DMS79 treated with DMSO at 0.1 percent for 48 hours (cell line): ENCODE measurements around the gene LGI2.
A peak's percentile ranks its signal among the peaks of the same experiment; 100 is the strongest.
"Not testable (repeated sequence)": the region's sequence is repeated elsewhere in the genome, so short reads cannot be mapped to it uniquely, and the experiment has no call there.

Experiments used
- DNase-seq: peaks from one replicate; lab custom pipeline; 2025; lab: John Stamatoyannopoulos, UW

The LGI2 gene

DNA sequence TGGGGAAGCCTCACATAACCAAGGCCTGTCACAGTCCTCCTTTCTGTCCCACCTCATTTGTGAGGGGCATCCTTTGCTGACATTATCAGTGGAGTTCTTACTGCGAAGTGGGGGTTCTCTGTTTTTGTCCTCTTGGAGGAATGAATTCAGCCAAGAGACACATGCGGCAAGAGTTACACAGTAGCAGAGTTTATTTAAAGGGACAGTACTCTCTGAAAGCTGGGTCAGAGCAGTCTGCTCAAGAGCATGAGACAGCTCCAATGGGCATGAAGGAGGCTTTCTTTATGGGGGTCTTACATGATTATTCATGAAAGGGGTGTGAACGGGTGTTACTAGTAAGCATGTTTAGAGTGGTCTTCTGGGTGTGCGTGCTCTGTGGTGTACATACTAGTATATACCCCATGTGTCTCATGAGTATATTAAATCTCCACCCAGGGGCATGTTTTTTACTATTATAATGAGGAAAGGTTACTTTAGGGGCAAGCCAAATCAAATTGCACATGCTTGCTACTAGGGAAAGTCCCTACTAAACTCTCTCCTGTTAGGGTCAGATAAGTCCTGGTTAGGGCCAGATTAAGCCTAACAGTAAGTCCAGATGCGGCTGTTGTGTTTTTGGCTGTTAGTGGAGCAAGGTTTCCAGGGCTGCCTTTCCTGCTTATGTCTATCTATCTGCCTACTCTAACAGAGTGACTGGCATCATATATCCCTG, 19.8 kb upstream of the LGI2 start:
- no peak for DNase-seq

DNA sequence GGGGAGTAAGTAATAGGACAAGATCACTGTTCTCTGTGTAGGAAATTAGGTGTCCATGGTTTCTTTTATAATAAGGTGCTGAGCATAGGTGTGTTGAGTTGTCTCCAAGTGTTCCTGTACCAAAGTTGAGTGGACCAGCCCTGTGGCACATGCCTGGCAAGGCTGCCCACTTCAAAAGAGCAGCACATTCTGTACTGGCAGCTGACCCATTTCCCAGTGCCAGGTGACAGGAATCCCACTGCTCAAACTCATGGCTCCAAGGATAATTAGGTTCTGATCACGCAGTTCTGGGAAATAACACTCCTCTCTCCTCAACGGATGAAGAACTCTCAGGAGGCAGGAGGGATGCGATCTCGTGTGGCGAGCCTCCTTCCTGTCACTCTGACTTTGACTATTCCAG, 12.8 kb upstream of the LGI2 start:
- DNase-seq = no peak

DNA sequence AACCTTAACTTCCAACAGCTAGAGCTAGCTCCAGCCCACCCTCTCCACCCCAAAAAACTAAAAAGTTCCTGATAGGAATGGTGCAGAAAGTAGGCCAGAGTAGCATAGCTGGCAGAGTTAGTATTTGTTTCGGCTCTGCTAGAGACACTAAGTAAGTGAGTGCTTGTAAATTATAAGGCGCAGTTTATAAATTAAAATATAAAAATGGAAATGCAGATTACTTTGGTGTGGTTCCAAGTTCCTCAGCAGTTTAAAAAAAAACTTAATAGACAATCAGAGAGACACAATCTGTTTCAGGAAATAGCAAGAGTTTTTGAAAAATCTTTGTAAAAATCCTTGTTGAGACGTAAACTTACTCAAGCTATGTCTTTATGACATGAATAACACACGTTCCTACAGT, 2.8 kb upstream of the LGI2 start:
- no peak for DNase-seq

DNA sequence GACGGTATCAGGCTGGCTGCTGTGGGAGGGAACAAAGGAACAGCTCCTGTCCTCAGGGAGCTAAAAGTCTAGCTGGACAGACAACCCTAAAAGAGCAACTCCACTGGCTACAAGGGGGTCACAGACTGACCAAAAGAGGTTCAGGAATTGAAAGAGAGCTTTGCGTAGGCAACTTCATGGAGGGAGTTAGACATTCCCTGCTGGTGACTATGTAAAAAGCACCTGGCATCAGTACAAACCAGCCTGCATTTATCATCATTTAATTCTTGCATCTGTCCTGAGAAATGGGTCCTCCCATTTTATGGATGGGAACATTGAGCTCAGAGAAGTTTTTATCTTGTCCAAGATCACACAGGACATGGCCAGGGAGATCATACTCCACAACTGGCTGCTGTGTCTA, 1.4 kb upstream of the LGI2 start:
- DNase-seq = no peak

DNA sequence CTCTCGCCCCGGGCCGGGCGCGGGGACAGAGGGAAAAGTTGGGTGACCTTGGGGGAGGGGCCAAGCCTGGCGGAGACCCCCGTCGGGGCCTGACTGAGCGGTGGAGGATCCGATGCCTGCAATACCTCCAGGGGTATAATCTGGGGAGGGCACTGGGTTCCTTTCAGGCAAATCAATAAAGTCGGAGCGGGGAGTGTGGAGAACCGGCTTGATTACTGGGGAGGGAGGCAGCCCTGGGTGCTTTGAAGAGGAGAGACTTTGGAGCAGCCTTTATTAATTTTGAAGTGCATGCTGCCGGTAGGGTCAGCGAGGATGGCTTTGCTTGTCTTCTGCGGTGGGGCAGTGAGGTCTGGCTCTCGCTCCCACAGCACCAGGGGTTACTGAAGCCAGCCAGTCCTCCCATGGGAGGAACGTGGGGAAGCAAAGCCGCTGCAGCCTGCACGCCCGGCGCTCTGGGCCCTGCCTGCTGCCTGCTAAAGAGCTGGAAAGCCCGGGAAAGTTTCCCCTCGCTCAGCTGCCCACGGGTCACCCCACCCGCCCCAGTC, 403 bp upstream of the LGI2 start:
- peak; percentile 15 for DNase-seq

DNA sequence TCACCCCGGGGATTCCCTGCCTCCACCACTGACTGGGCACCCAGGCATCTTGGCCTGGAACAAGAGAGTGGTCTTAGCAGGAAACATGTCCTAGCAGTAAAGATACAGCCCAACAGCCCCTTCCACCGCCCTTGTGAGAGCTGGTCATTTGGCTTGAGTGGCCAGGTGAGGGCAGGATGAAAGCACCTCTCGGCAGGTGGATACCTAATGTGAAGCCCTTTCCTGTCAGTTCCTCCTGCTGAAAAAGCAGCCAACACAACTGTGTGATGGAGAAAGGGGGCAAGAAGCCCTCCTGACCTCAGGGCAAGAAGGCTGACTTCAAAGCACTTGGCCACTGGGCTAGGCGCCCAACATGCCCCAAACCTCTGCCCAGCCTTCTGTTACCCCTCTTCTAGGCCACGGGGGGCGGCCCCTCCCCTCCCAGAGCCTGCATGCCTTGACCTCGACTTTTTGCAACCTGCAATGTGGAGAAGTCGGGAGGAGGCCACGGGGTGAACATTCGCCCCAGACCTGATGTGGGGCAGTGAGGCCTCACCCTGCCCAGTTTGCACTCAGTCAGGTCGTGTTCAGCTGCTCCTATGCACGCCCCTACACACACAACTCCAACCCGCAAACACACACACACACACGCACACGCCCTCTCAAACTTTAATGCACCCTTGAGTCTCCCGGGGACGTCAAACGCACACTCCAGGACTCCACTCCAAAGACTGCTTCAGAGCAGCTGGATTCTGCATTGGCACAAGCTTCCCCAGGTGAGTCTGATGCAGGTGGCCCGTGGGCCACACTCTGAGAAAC, 1.1 kb downstream of the LGI2 start:
- DNase-seq = peak; percentile 18

DNA sequence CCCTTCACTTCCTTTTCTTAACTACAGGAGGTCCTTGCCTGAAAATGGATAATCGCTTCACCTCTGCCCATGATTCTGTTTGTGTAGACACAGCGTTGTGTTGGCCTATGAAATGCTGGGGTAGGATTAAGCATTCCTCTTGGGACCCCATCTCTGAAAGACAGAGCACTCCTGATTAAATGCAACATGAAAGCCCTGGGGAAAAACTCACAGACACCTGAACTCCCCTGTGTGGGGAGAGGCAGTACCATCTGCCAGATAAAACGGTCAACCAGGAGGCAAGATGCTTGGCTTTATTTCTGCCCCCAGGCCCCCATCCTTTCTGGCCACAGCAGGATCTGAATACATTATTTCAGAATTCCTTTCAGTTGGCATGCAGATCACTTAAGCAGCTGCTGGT, 1.9 kb downstream of the LGI2 start:
- peak; percentile 11 for DNase-seq

DNA sequence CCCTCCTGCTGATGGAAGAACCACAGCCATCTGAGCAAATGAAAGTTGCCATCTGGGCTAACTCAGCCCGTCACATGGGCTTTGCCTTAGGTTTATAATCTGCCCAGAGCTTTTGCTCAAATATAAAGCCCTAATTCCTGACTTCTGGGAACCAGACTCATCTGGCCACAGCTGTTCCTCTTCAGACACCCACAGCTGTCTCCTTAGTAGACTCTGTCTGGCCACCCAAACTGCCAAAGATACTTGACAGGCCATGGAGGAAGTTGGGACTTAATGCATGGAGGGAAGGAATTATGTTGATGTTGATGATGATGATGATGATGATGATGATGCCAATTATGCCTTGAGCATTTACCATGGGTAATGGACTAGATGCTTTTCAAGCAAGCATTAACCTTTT, 8.0 kb downstream of the LGI2 start:
- DNase-seq = no peak

DNA sequence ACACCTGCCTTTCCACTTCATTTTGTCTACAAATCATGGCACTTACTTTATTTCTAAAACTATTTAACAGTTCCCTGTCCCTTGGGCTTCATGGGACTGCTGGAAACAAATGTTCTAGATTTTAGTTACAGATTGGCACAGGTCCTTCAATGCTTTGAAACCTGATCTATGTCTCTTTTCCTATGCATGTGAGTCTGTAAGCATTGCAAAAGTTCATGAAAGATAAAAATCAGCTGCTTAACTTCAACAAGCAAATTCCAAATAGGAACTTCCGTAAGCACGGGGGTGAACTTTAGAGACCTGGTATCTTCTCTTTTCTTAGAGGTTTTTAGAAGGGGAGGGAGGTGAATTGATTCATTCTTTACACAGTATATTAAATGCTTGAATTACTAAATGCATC, 9.5 kb downstream of the LGI2 start:
- no peak for DNase-seq

DNA sequence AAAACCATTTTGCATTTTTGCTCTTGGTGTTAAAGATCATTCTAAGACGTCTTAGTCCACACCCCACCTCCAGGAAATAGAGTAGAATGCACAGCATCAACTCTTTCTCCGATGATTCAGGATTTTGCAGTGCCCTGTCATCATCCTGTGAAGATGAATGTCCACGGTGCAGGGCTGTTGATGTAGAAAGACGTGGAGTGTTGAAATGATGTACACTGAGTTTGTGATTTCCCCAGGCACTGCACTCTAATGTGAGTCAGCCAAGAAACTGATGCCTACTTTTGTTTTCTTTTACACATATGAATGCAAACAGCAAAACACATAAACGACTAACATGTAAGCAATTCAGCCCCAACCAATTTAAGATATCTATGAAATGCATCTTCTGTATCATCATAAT, 10.5 kb downstream of the LGI2 start:
- DNase-seq = no peak

DNA sequence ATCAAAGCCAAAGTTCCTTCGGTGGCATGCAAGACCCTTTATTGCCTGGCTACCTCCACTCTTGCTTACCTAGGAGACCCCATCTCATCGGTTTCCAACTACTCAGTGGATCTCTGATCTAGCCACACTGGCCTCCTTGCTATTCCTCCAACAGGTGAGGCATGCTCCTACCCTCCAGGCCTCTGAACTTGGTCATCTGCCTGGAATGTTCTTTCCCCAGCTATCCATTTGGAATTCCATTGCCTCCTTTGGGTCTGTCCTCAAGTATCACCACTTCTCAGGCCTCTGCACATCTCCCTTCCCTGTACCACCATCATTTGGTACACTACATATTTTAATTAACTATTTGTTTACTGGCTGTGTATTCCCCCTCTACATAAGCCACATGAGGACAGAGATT, 11.2 kb downstream of the LGI2 start:
- no peak for DNase-seq

DNA sequence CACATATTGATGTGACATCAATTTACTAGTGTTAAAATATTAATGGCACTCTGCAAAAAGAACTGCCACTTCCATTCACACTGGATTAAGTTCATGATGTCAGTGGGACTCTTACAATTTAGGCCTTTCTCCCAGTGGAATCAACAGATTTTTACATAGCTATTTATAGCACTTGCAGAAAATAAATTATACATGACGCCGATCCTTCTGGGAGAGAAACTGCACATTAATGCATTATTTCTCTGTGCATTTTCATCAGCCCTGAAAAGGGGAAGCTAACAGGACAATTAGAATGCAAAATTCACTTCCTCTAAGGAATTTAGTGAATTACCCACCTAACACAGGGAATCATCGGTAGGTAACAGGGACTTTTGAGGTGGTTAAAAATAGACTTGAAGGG, 15.7 kb downstream of the LGI2 start:
- DNase-seq = no peak

DNA sequence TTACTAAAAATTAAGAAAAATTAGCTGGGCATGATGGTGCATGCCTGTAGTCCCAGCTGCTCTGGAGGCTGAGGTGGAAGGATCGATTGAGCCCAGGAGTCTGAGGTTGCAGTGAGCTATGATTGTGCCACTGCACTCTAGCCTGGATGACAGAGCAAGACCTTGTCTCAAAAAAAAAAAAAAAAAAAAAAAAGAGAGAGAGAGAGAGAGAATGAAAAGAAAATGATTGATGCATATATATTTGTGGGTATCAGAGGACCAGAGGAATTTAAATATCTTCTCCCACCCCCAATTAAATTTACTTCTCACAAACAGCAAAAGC, 16.1 kb downstream of the LGI2 start:
- not testable (repeated sequence) for DNase-seq

DNA sequence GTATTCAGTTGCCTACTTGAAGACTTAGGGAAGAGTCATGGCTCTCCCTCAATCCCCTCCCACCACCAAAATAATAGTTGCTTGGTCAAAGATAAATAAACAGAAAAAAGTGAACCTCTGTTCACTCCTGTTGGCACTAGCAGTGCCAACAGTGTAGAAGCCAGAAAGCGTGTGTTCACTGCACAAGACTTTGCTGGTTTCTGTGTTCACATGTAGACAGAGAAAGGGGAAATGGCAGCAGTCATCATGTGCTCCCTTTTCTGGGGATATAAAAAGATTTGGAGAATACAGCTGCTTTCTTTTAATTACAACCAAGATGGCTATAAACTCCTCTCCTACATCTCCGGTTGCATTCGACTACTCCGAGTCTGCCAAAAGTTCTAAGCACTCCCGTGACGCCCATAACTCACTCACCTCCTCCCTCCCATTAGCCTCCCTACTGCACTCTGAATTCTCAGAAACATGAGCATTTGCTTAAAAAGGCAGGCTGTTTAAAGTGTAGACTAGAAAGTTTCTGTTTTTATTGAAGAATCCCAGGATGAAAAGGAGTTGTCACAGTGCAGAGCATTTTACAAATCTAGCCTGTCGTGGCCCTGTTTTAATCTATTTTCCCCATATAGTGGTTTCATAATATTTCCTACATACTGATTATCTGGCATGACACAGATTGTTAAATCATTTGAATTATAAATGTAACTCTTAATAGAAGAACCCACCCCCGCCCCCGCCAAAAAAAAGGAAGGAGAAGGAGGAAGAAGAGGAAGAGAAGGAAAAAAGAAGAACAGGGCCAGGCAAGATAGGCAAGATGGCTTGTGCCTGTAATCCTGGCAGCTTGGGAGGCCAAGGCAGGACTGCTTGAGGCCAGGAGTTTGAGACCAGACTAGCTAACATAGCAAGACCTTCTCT, 16.7 kb downstream of the LGI2 start:
- no peak for DNase-seq

DNA sequence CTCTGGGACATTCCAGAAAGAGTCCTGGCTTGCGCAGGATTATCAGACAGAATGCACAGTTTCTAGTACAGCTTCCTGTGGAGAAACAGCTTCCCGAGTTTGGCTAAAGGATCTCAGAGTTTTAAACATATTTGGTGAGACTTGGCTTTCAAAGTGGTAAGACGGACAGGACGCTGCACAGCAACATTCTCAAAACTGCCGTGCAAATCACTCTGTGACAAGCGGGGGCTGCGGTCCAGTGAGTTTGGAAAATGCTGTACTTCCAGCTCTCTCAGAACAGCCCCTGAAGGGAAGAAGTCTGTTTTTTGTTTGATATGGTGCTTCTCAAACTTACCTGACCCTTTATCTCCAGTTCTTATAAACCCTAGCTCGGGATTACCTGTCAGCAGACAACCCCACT, 18.1 kb downstream of the LGI2 start:
- DNase-seq = no peak

DNA sequence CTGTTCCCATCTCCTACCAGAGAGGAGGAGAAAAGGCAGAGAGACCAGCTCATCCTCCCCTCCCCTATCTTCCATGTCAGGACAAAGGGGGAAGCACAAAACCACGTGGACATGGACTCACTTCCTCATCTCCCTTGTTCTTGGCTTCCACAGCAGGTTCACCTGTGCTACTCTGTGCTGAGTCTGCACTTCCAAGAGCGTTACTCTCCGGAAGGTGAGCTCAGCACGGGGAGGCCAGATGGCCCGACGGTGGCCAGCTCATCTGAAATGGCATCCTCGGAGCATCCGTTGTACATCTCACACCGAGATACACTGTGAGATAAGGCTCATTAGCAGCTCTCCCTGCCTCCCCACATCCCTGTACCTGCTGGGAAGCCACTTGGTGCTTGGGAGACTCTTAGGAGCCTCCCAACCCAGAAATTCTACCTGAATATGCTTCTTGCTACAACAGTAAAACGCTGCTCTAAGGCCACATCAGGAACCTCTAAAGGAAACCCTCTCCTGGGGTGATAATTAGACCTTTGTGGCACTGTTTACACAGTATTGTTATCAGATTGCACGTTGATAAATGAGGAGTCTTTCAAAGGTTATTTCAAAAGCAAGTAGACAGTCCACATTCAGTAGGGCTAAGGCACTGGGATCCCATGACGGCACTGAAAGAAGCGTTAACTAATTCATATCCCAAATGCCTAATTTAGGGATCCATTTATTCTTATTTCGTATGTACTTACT, 19.4 kb downstream of the LGI2 start:
- no peak for DNase-seq

DNA sequence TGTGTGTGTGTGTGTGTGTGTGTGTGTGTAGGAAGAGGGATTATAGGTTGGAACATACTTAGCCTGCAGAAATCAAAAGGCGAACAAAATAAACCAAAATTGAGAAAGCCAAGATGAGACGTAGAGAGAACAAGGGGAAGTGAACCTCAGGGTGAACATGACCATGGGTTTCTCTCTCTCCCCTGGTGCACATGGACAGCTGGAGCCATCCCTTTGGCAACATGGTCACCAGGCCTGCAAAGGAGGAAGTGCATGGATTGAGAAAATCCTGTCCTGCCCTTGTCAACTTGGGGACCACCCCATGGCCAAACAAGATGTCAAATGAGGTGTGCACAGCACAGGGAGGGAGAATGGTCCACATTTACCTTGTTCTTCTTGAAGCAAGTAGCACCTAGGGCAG, 23.1 kb downstream of the LGI2 start:
- no peak for DNase-seq

DNA sequence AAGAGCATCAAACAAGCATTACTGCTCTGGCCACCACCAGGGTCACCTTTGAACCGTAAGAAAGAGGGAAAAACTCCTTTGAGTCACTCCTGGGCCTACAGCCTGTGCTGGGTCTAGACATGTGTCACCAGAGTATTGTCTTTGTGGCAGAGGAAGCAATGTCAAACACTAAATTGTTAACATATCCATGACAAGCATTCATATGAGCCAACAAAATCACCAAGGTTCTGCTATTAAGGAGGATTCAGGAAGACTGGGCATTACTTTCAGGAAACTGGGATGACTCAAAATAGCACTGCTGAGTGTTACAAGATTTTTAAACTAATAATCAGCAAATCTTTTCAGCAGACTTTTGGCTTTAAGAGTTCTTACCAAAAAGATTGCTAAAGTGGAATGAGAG, 28.1 kb downstream of the LGI2 start:
- no peak for DNase-seq

DNA sequence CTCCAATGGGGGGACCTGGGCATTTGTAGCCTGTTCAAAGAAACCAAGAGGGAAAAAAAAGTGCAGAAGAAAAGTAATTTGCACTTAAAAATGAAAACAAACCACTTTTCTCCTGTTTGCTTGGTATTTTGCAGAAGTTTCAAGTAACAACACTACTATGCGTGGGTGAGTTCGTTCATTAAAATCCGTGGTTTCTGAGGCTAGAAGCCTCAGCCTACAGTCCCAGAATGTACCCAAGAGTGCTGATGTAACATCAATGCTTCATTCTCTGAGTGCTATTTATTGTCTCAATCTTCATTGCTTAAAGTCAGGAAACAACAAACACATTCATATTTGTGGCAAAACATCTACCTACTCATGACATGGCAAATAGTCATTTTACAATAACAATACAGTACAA, 29.2 kb downstream of the LGI2 start:
- DNase-seq = no peak

DNA sequence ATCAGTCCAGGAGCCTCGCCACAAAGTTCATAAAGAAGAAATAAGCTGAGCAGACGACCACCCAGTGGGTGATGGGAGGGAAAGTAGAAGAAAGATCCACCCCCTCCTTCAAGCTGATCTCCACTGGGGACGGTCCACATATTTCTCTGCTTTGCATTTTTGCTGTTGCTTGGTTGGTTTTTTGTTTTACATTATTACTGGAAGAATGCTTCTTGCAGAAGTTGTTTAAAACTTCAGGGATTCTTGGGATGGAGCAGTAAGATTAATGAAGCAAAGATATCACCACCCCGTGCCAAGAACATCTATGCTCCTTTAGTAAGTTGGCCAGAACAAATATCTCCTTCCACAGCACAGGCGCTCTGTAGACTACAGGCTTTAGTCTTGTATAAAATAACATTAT, 30.1 kb downstream of the LGI2 start:
- no peak for DNase-seq

DNA sequence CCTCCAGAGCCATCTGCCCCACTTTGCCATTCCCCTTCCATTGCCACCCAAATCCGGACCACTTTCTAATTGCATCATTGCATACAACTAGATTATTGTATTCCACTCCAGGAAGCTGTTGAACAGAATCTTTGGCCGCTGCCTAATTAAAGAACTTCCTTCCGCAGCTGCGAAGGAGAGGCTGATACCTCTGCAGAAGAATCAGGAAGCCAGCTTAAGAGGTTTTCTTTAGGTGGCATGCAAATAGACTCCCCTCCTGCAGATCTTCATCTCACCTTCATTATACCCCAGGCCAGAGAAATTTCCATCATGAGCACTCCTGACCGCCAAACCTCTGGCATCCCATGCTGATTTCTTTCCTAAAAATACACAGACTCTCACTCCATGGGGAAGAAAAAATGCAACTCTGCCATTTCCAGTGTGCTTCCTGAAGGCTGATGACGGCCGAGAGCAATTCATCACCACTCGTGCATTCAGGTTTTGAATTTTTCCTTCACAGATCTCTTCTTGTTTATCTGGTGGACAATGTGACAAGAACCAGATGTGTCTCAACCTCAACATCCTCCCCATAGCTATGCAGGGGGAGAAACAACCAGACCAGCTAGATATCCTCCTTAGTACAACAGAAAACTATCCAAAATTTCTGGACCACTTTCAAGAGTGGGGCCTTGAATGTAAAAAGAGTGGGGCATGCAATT, 31.2 kb downstream of the LGI2 start:
- DNase-seq = no peak
